CD14-positive monocyte (primary cell): Measurements from ENCODE around the gene EGFL6. TPM values are rescaled to one million over a fixed set of nuclear protein-coding genes. Genes with fewer than 3 reads are reported as not detected.

ENCODE experiments used
- DNase-seq, 3 donors: peaks; one replicate each; pipeline ENCODE4 v3.0.0-alpha.2; 2011 to 2022
- H2AFZ ChIP-seq: 2 replicates; pipeline ENCODE4 v1.6.0; 2012; ENCODE audit warnings: mild to moderate bottlenecking, low read depth, low read length, inconsistent platforms; ENCODE audit not compliant: insufficient read depth, poor library complexity, severe bottlenecking
- H3K27ac ChIP-seq, 2 donors: 1 replicate in 1 of 2; 2 replicates in 1 of 2; pipeline ENCODE4 v1.5.1; 2012 to 2013; ENCODE audit warnings: low read length in 2 of 2, control low read depth in 1 of 2, inconsistent platforms in 1 of 2, low read depth in 1 of 2, mild to moderate bottlenecking in 1 of 2
- H3K27me3 ChIP-seq, 2 donors: one replicate each; pipeline versions ENCODE4 v1.6.0 to v1.6.1; 2011 to 2013; ENCODE audit warnings: low read length in 2 of 2; ENCODE audit not compliant: control insufficient read depth in 2 of 2, insufficient read depth in 2 of 2
- H3K36me3 ChIP-seq, 2 donors: replicated peaks in 1 of 2; 1 replicate in 1 of 2; 2 replicates in 1 of 2; pipeline versions ENCODE4 v1.5.1 to v1.6.1; 2012 to 2013; ENCODE audit warnings: low read length in 2 of 2, control low read depth in 1 of 2, inconsistent platforms in 1 of 2, mild to moderate bottlenecking in 1 of 2; ENCODE audit not compliant: insufficient read depth in 2 of 2, control insufficient read depth in 1 of 2
- H3K4me1 ChIP-seq, 2 donors: 1 replicate in 1 of 2; 2 replicates in 1 of 2; pipeline versions ENCODE4 v1.5.1 to v1.6.1; 2012 to 2013; ENCODE audit warnings: low read length in 2 of 2, control low read depth in 1 of 2, inconsistent platforms in 1 of 2, mild to moderate bottlenecking in 1 of 2, moderate library complexity in 1 of 2; ENCODE audit not compliant: insufficient read depth in 2 of 2, control insufficient read depth in 1 of 2
- H3K4me2 ChIP-seq: replicated peaks from 2 replicates; pipeline ENCODE3; 2012; ENCODE audit warnings: low read length, moderate library complexity, mild to moderate bottlenecking; ENCODE audit not compliant: poor library complexity, severe bottlenecking; ENCODE audit errors: extremely low read depth
- H3K4me3 ChIP-seq, 3 experiments: fragments of 200-600 bp in 1 of 3; sonication (generic) in 1 of 3; replicated peaks in 1 of 3; 1 replicate in 2 of 3; 2 replicates in 1 of 3; pipeline ENCODE4 v1.5.1; 2011 to 2013; ENCODE audit warnings: low read length in 3 of 3, mild to moderate bottlenecking in 3 of 3, control low read depth in 2 of 3, low read depth in 2 of 3, inconsistent platforms in 1 of 3, moderate library complexity in 1 of 3
- H3K79me2 ChIP-seq: 2 replicates; pipeline ENCODE4 v1.6.0; 2012; ENCODE audit warnings: mild to moderate bottlenecking, control low read depth, inconsistent platforms, low read length, moderate library complexity; ENCODE audit not compliant: insufficient read depth
- H3K9ac ChIP-seq: 2 replicates; pipeline ENCODE4 v1.6.0; 2017; ENCODE audit warnings: low read length, mild to moderate bottlenecking; ENCODE audit not compliant: insufficient read depth, poor library complexity, severe bottlenecking
- H3K9me3 ChIP-seq, 2 donors: replicated peaks in 1 of 2; 1 replicate in 1 of 2; 2 replicates in 1 of 2; pipeline versions ENCODE4 v1.5.1 to v1.6.1; 2012 to 2013; ENCODE audit warnings: low read length in 2 of 2, control low read depth in 1 of 2; ENCODE audit not compliant: control insufficient read depth in 1 of 2, insufficient read depth in 1 of 2
- H4K20me1 ChIP-seq: 2 replicates; pipeline ENCODE4 v1.6.0; 2012; ENCODE audit warnings: mild to moderate bottlenecking, low read length, control low read depth, moderate library complexity; ENCODE audit not compliant: insufficient read depth
- H3K27ac Mint-ChIP-seq, 7 donors: one replicate each; pipeline ENCODE4 v1.8.0; 2020; ENCODE audit warnings: mild to moderate bottlenecking in 7 of 7, mixed read lengths in 7 of 7, moderate library complexity in 6 of 7, inconsistent platforms in 2 of 7
- H3K27me3 Mint-ChIP-seq, 3 donors: one replicate each; pipeline ENCODE4 v1.8.0; 2021 to 2022; ENCODE audit warnings: low read depth in 3 of 3, mild to moderate bottlenecking in 3 of 3, mixed read lengths in 3 of 3, moderate library complexity in 3 of 3, inconsistent platforms in 1 of 3
- H3K36me3 Mint-ChIP-seq, 2 donors: one replicate each; pipeline ENCODE4 v1.8.0; 2020; ENCODE audit warnings: mixed read lengths in 2 of 2, inconsistent platforms in 1 of 2, mild to moderate bottlenecking in 1 of 2
- H3K4me1 Mint-ChIP-seq: one replicate; pipeline ENCODE4 v1.8.0; 2020; ENCODE audit warnings: mild to moderate bottlenecking, mixed read lengths
- H3K4me3 Mint-ChIP-seq, 2 donors: one replicate each; pipeline ENCODE4 v1.8.0; 2020; ENCODE audit warnings: mild to moderate bottlenecking in 2 of 2, mixed read lengths in 2 of 2, moderate library complexity in 1 of 2
- H3K9me3 Mint-ChIP-seq, 7 donors: one replicate each; pipeline ENCODE4 v1.8.0; 2020 to 2022; ENCODE audit warnings: mixed read lengths in 7 of 7, mild to moderate bottlenecking in 6 of 7, moderate library complexity in 6 of 7, inconsistent platforms in 2 of 7
- WGBS: methylation state at CpG from one replicate; pipeline ENCODE4 v1.1.5; 2013; ENCODE audit warnings: missing lambda C conversion rate; ENCODE audit not compliant: insufficient coverage; 5-methylcytosine and 5-hydroxymethylcytosine counted together
- intact Hi-C, 2 donors: fragments of 100-400 bp; cut with micrococcal nuclease; formaldehyde crosslinking; loops; one replicate each; pipeline versions ENCODE4 v1.15.0 to v1.15.1; 2023
- polyA plus RNA-seq, 3 donors: library from polyadenylated mRNA; depleted of rRNA in 1 of 3; unstranded in 2 of 3; stranded (reverse) in 1 of 3; fragments of 300-500 nt in 2 of 3; fragments of >200 nt in 1 of 3; fragmentation: Illumina TruSeq in 2 of 3; gene quantifications; 1 replicate in 2 of 3; 2 replicates in 1 of 3; pipeline ENCODE4 v1.2.3, GENCODE V29; 2012 to 2021
- TF ChIP-seq, protein P1 (sequence below): fragments of 200-600 bp; IDR thresholded peaks from one replicate; pipeline ENCODE4 v1.8.0; 2022; ENCODE audit warnings: antibody characterized with exemption, mild to moderate bottlenecking

EGFL6 gene
- polyA plus RNA-seq, 3 donors, result not detected

GRCh38 chrX:13620207-13620606, 50.8 kb downstream of the EGFL6 start:
- no peaks in the 10 kb centered on the region for H3K4me1 ChIP-seq
- H3K4me3 ChIP-seq, result no peak overlapping the region
- no peak overlapping the region for H3K27ac Mint-ChIP-seq
- H3K36me3 ChIP-seq, result no peaks in the 10 kb centered on the region
- no peaks in the 10 kb centered on the region for H3K4me1 Mint-ChIP-seq
- TF ChIP-seq, protein P1, sequence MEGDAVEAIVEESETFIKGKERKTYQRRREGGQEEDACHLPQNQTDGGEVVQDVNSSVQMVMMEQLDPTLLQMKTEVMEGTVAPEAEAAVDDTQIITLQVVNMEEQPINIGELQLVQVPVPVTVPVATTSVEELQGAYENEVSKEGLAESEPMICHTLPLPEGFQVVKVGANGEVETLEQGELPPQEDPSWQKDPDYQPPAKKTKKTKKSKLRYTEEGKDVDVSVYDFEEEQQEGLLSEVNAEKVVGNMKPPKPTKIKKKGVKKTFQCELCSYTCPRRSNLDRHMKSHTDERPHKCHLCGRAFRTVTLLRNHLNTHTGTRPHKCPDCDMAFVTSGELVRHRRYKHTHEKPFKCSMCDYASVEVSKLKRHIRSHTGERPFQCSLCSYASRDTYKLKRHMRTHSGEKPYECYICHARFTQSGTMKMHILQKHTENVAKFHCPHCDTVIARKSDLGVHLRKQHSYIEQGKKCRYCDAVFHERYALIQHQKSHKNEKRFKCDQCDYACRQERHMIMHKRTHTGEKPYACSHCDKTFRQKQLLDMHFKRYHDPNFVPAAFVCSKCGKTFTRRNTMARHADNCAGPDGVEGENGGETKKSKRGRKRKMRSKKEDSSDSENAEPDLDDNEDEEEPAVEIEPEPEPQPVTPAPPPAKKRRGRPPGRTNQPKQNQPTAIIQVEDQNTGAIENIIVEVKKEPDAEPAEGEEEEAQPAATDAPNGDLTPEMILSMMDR, result no peak
- H3K9ac ChIP-seq, result no peak overlapping the region
- peaks cover 0 to 6% (median 0%) of the 10 kb centered on the region in 7 donors for H3K9me3 Mint-ChIP-seq
- WGBS, result no CpG with 5 or more reads among the region's 1 CpG
- H2AFZ ChIP-seq, result no peak overlapping the region
- no peaks in the 10 kb centered on the region for H3K36me3 Mint-ChIP-seq
- intact Hi-C loops, result no loop called here
- H3K27me3 Mint-ChIP-seq, result peaks cover 0 to 3% (median 2%) of the 10 kb centered on the region in 3 donors
- peaks cover 0 to 5% of the 10 kb centered on the region in 2 donors for H3K9me3 ChIP-seq
- no peak overlapping the region for H3K4me2 ChIP-seq
- no peak overlapping the region for H3K4me3 Mint-ChIP-seq
- no peak overlapping the region for H3K27ac ChIP-seq
- H3K79me2 ChIP-seq, result no peaks in the 10 kb centered on the region
- no peaks in the 10 kb centered on the region for H4K20me1 ChIP-seq
- DNase-seq, result no peak
- H3K27me3 ChIP-seq, result peaks cover 0 to 2% of the 10 kb centered on the region in 2 donors

DNA sequence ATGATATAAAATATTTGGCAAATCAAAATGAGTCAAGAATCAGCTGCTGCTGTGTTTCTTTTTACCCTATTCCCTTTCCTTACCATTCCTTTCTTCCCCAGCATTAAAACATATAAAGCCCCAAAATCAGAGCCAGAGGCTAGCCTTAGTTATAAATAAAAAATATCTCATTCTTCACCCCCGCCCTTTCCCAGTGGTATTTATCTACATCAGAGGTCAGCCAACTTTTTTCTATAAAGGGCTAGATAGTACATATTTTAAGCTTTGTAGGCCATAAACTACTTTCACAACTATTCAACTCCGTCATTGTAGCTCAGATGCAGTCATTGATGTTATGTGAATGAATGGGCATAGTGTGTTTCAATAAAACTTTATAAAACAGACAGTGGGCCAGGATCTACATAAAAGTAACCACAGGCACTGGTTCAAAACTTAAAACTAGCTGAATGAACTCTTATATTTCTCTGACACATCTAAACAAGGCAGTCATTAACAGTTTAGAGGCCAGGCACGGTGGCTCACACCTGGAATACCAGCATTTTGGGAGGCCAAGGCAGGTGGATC, 53.1 kb downstream of the EGFL6 start:
- H2AFZ ChIP-seq, result no peak overlapping the region
- H3K36me3 Mint-ChIP-seq, result no peaks in the 10 kb centered on the region
- 100% methylated on average over 1 of the region's 3 CpGs for WGBS
- no peaks in the 10 kb centered on the region for H4K20me1 ChIP-seq
- H3K27me3 ChIP-seq, result peaks cover 0 to 2% of the 10 kb centered on the region in 2 donors
- TF ChIP-seq, protein P1, result no peak
- no peak overlapping the region for H3K9ac ChIP-seq
- no peak overlapping the region for H3K4me2 ChIP-seq
- no peak for DNase-seq
- no peak overlapping the region for H3K27ac ChIP-seq
- H3K4me3 Mint-ChIP-seq, result no peak overlapping the region
- H3K9me3 Mint-ChIP-seq, result peaks cover 0 to 6% (median 0%) of the 10 kb centered on the region in 7 donors
- H3K4me1 ChIP-seq, result no peaks in the 10 kb centered on the region
- H3K27me3 Mint-ChIP-seq, result peaks cover 0 to 6% (median 2%) of the 10 kb centered on the region in 3 donors
- no peak overlapping the region for H3K27ac Mint-ChIP-seq
- H3K36me3 ChIP-seq, result no peaks in the 10 kb centered on the region
- intact Hi-C loops, result no loop called here
- no peak overlapping the region for H3K4me3 ChIP-seq
- H3K4me1 Mint-ChIP-seq, result no peaks in the 10 kb centered on the region
- H3K79me2 ChIP-seq, result no peaks in the 10 kb centered on the region
- peaks cover 0 to 5% of the 10 kb centered on the region in 2 donors for H3K9me3 ChIP-seq
